ENCODE results near the gene NUP153. TPM values are rescaled to one million over a fixed set of nuclear protein-coding genes. Genes with fewer than 3 reads are reported as not detected.
"Not testable (repeated sequence)": the region's sequence is repeated elsewhere in the genome, so short reads cannot be mapped to it uniquely, and the experiment has no call there.

Gene NUP153
- total RNA-seq, 1 donor from 2014 or later: 23.5 TPM

- intact Hi-C loops (cut with DNase I): no loop called here
- no peak for DNase-seq (ENCODE audit: missing footprints)
- ATAC-seq: no peak
Measured at GRCh38 chr6:17629824-17630510, 76.8 kb downstream of the NUP153 start.

GRCh38 chr6:17628873-17629272 is 77.9 kb downstream of the NUP153 start:
- no peak for ATAC-seq
- intact Hi-C loops (cut with DNase I): no loop called here
- no peak for DNase-seq (ENCODE audit: missing footprints)

- DNase-seq (ENCODE audit: missing footprints) (no peak), ATAC-seq (peak; percentile 79)
- intact Hi-C loops (cut with DNase I): no loop called here
Measured at GRCh38 chr6:17624396-17624795, 82.3 kb downstream of the NUP153 start.

- DNase-seq (ENCODE audit: missing footprints): no peak
- peak; percentile 49 for ATAC-seq
- intact Hi-C loops (cut with DNase I): no loop called here
Measured at GRCh38 chr6:17622144-17622543, 84.6 kb downstream of the NUP153 start.

GRCh38 chr6:17621003-17621402 is 85.7 kb downstream of the NUP153 start:
- ATAC-seq: no peak
- intact Hi-C loops (cut with DNase I): no loop called here
- no peak for DNase-seq (ENCODE audit: missing footprints)

GRCh38 chr6:17615794-17616193 is 90.9 kb downstream of the NUP153 start:
- intact Hi-C loops (cut with DNase I): no loop called here
- no peak for DNase-seq (ENCODE audit: missing footprints)
- ATAC-seq: no peak

- intact Hi-C loops (cut with DNase I): no loop called here
- ATAC-seq: no peak
- DNase-seq (ENCODE audit: missing footprints): no peak
Measured at GRCh38 chr6:17612048-17612447, 94.7 kb downstream of the NUP153 start.

- intact Hi-C loops (cut with DNase I): no loop called here
- ATAC-seq (no peak), DNase-seq (ENCODE audit: missing footprints) (no peak)
Measured at GRCh38 chr6:17610835-17611234, 95.9 kb downstream of the NUP153 start.

- intact Hi-C loops (cut with DNase I): loop anchor here (10.0 kb wide), 1 partner anchor 48 kb away; no protein-coding TSS in a partner anchor
- no peak for ATAC-seq
- DNase-seq (ENCODE audit: missing footprints): no peak
Measured at GRCh38 chr6:17606606-17607005, 100.1 kb downstream of the NUP153 start.

GRCh38 chr6:17602888-17603287 is 103.8 kb downstream of the NUP153 start:
- ATAC-seq (no peak), DNase-seq (ENCODE audit: missing footprints) (no peak)
- intact Hi-C loops (cut with DNase I): loop anchor here (10.0 kb wide), 1 partner anchor 52 kb away; no protein-coding TSS in a partner anchor

GRCh38 chr6:17601386-17601703 is 105.4 kb downstream of the NUP153 start:
- ATAC-seq (no peak), DNase-seq (ENCODE audit: missing footprints) (no peak)
- intact Hi-C loops (cut with DNase I): loop anchor here (2.0 to 10.0 kb wide), 2 partner anchors 53 to 105 kb away; partner anchors contain the start of gene NUP153

- ATAC-seq (peak; percentile 56), DNase-seq (ENCODE audit: missing footprints) (peak; percentile 79)
- intact Hi-C loops (cut with DNase I): loop anchor here (2.0 to 10.0 kb wide), 2 partner anchors 54 to 106 kb away; partner anchors contain the start of gene NUP153
Measured at GRCh38 chr6:17600527-17601385, 106.0 kb downstream of the NUP153 start.

- ATAC-seq (peak; percentile 97), DNase-seq (ENCODE audit: missing footprints) (peak; percentile 97)
- intact Hi-C loops (cut with DNase I): loop anchor here (2.0 to 10.0 kb wide), 2 partner anchors 55 to 107 kb away; partner anchors contain the start of gene NUP153
Measured at GRCh38 chr6:17599877-17600526, 106.7 kb downstream of the NUP153 start, which contains the start of gene FAM8A1. TSS of gene FAM8A1 (plus strand) at chr6:17600302. CDS start at chr6:17600410, 108 bp downstream.

GRCh38 chr6:17596085-17596484 is 110.6 kb downstream of the NUP153 start:
- intact Hi-C loops (cut with DNase I): no loop called here
- DNase-seq (ENCODE audit: missing footprints) (no peak), ATAC-seq (no peak)

- intact Hi-C loops (cut with DNase I): no loop called here
- ATAC-seq: no peak
Measured at GRCh38 chr6:17593246-17593645, 113.5 kb downstream of the NUP153 start.

GRCh38 chr6:17591287-17591686 is 115.4 kb downstream of the NUP153 start:
- no peak for ATAC-seq
- intact Hi-C loops (cut with DNase I): no loop called here
- DNase-seq (ENCODE audit: missing footprints): no peak

More at GRCh38 chr6:17593246-17593645, 113.5 kb downstream of the NUP153 start:
- no peak for DNase-seq (ENCODE audit: missing footprints)

GRCh38 chr6:17589406-17590096 is 117.2 kb downstream of the NUP153 start:
- no peak for ATAC-seq
- no peak for DNase-seq (ENCODE audit: missing footprints)
- intact Hi-C loops (cut with DNase I): no loop called here

GRCh38 chr6:17588011-17588410 is 118.7 kb downstream of the NUP153 start:
- intact Hi-C loops (cut with DNase I): no loop called here
- ATAC-seq: no peak

GRCh38 chr6:17586623-17587022 is 120.1 kb downstream of the NUP153 start:
- intact Hi-C loops (cut with DNase I); DNase-seq (ENCODE audit: missing footprints); ATAC-seq: not testable (repeated sequence)

More at GRCh38 chr6:17588011-17588410, 118.7 kb downstream of the NUP153 start:
- DNase-seq (ENCODE audit: missing footprints): no peak

Measured in Right ventricle myocardium inferior (tissue), 1 donor.